CD14-positive monocyte (primary cell): ENCODE measurements around the gene CLASP1. TPM values are rescaled to one million over a fixed set of nuclear protein-coding genes. Genes with fewer than 3 reads are reported as not detected.

Experiments
- DNase-seq, 3 donors: peaks; one replicate each; pipeline ENCODE4 v3.0.0-alpha.2; 2011 to 2022
- H2AFZ ChIP-seq: 2 replicates; pipeline ENCODE4 v1.6.0; 2012; ENCODE audit warnings: mild to moderate bottlenecking, low read depth, low read length, inconsistent platforms; ENCODE audit not compliant: insufficient read depth, poor library complexity, severe bottlenecking
- H3K27ac ChIP-seq, 2 donors: 1 replicate in 1 of 2; 2 replicates in 1 of 2; pipeline ENCODE4 v1.5.1; 2012 to 2013; ENCODE audit warnings: low read length in 2 of 2, control low read depth in 1 of 2, inconsistent platforms in 1 of 2, low read depth in 1 of 2, mild to moderate bottlenecking in 1 of 2
- H3K27me3 ChIP-seq, 2 donors: one replicate each; pipeline versions ENCODE4 v1.6.0 to v1.6.1; 2011 to 2013; ENCODE audit warnings: low read length in 2 of 2; ENCODE audit not compliant: control insufficient read depth in 2 of 2, insufficient read depth in 2 of 2
- H3K36me3 ChIP-seq, 2 donors: replicated peaks in 1 of 2; 1 replicate in 1 of 2; 2 replicates in 1 of 2; pipeline versions ENCODE4 v1.5.1 to v1.6.1; 2012 to 2013; ENCODE audit warnings: low read length in 2 of 2, control low read depth in 1 of 2, inconsistent platforms in 1 of 2, mild to moderate bottlenecking in 1 of 2; ENCODE audit not compliant: insufficient read depth in 2 of 2, control insufficient read depth in 1 of 2
- H3K4me1 ChIP-seq, 2 donors: 1 replicate in 1 of 2; 2 replicates in 1 of 2; pipeline versions ENCODE4 v1.5.1 to v1.6.1; 2012 to 2013; ENCODE audit warnings: low read length in 2 of 2, control low read depth in 1 of 2, inconsistent platforms in 1 of 2, mild to moderate bottlenecking in 1 of 2, moderate library complexity in 1 of 2; ENCODE audit not compliant: insufficient read depth in 2 of 2, control insufficient read depth in 1 of 2
- H3K4me2 ChIP-seq: replicated peaks from 2 replicates; pipeline ENCODE3; 2012; ENCODE audit warnings: low read length, moderate library complexity, mild to moderate bottlenecking; ENCODE audit not compliant: poor library complexity, severe bottlenecking; ENCODE audit errors: extremely low read depth
- H3K4me3 ChIP-seq, 3 experiments: fragments of 200-600 bp in 1 of 3; sonication (generic) in 1 of 3; replicated peaks in 1 of 3; 1 replicate in 2 of 3; 2 replicates in 1 of 3; pipeline ENCODE4 v1.5.1; 2011 to 2013; ENCODE audit warnings: low read length in 3 of 3, mild to moderate bottlenecking in 3 of 3, control low read depth in 2 of 3, low read depth in 2 of 3, inconsistent platforms in 1 of 3, moderate library complexity in 1 of 3
- H3K79me2 ChIP-seq: 2 replicates; pipeline ENCODE4 v1.6.0; 2012; ENCODE audit warnings: mild to moderate bottlenecking, control low read depth, inconsistent platforms, low read length, moderate library complexity; ENCODE audit not compliant: insufficient read depth
- H3K9ac ChIP-seq: 2 replicates; pipeline ENCODE4 v1.6.0; 2017; ENCODE audit warnings: low read length, mild to moderate bottlenecking; ENCODE audit not compliant: insufficient read depth, poor library complexity, severe bottlenecking
- H3K9me3 ChIP-seq, 2 donors: replicated peaks in 1 of 2; 1 replicate in 1 of 2; 2 replicates in 1 of 2; pipeline versions ENCODE4 v1.5.1 to v1.6.1; 2012 to 2013; ENCODE audit warnings: low read length in 2 of 2, control low read depth in 1 of 2; ENCODE audit not compliant: control insufficient read depth in 1 of 2, insufficient read depth in 1 of 2
- H4K20me1 ChIP-seq: 2 replicates; pipeline ENCODE4 v1.6.0; 2012; ENCODE audit warnings: mild to moderate bottlenecking, low read length, control low read depth, moderate library complexity; ENCODE audit not compliant: insufficient read depth
- H3K27ac Mint-ChIP-seq, 7 donors: one replicate each; pipeline ENCODE4 v1.8.0; 2020; ENCODE audit warnings: mild to moderate bottlenecking in 7 of 7, mixed read lengths in 7 of 7, moderate library complexity in 6 of 7, inconsistent platforms in 2 of 7
- H3K27me3 Mint-ChIP-seq, 3 donors: one replicate each; pipeline ENCODE4 v1.8.0; 2021 to 2022; ENCODE audit warnings: low read depth in 3 of 3, mild to moderate bottlenecking in 3 of 3, mixed read lengths in 3 of 3, moderate library complexity in 3 of 3, inconsistent platforms in 1 of 3
- H3K36me3 Mint-ChIP-seq, 2 donors: one replicate each; pipeline ENCODE4 v1.8.0; 2020; ENCODE audit warnings: mixed read lengths in 2 of 2, inconsistent platforms in 1 of 2, mild to moderate bottlenecking in 1 of 2
- H3K4me1 Mint-ChIP-seq: one replicate; pipeline ENCODE4 v1.8.0; 2020; ENCODE audit warnings: mild to moderate bottlenecking, mixed read lengths
- H3K4me3 Mint-ChIP-seq, 2 donors: one replicate each; pipeline ENCODE4 v1.8.0; 2020; ENCODE audit warnings: mild to moderate bottlenecking in 2 of 2, mixed read lengths in 2 of 2, moderate library complexity in 1 of 2
- H3K9me3 Mint-ChIP-seq, 7 donors: one replicate each; pipeline ENCODE4 v1.8.0; 2020 to 2022; ENCODE audit warnings: mixed read lengths in 7 of 7, mild to moderate bottlenecking in 6 of 7, moderate library complexity in 6 of 7, inconsistent platforms in 2 of 7
- WGBS: methylation state at CpG from one replicate; pipeline ENCODE4 v1.1.5; 2013; ENCODE audit warnings: missing lambda C conversion rate; ENCODE audit not compliant: insufficient coverage; 5-methylcytosine and 5-hydroxymethylcytosine counted together
- intact Hi-C, 2 donors: fragments of 100-400 bp; cut with micrococcal nuclease; formaldehyde crosslinking; loops; one replicate each; pipeline versions ENCODE4 v1.15.0 to v1.15.1; 2023
- polyA plus RNA-seq, 3 donors: library from polyadenylated mRNA; depleted of rRNA in 1 of 3; unstranded in 2 of 3; stranded (reverse) in 1 of 3; fragments of 300-500 nt in 2 of 3; fragments of >200 nt in 1 of 3; fragmentation: Illumina TruSeq in 2 of 3; gene quantifications; 1 replicate in 2 of 3; 2 replicates in 1 of 3; pipeline ENCODE4 v1.2.3, GENCODE V29; 2012 to 2021
- TF ChIP-seq, protein P1 (sequence below): fragments of 200-600 bp; IDR thresholded peaks from one replicate; pipeline ENCODE4 v1.8.0; 2022; ENCODE audit warnings: antibody characterized with exemption, mild to moderate bottlenecking

The CLASP1 gene
- polyA plus RNA-seq, 3 donors: 4.8 to 8.1 (median 7.6) TPM

DNA sequence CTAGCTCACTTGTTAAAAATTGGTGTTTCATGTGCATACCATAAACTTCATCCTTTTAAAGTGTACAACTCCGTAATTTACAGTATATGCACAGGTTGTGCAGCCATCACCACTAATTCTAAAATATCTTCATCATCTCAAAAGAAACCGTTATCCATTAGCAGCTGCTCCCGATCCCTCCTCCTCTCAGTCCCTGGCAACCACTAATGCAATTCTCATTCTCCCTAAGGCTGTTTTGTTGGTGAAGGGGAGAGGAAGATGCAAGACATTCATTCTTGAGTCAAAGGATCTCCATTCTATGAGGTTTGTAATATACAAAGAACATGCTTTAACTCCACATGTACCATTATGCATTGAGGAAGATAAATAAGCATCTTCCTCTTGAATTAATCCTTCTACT lies 70.0 kb downstream of the CLASP1 start:
- no peak overlapping the region for H3K9ac ChIP-seq
- Mint-ChIP-seq H3K4me3 (no peak overlapping the region), H3K4me1 (peaks cover 14% of the 10 kb centered on the region), H3K27ac (no peak overlapping the region), H3K9me3 (peaks cover 0 to 1% (median 0%) of the 10 kb centered on the region in 7 donors), H3K27me3 (peaks cover 0 to 1% (median 0%) of the 10 kb centered on the region in 3 donors), H3K36me3 (peaks cover 0 to 9% of the 10 kb centered on the region in 2 donors)
- TF ChIP-seq, protein P1, sequence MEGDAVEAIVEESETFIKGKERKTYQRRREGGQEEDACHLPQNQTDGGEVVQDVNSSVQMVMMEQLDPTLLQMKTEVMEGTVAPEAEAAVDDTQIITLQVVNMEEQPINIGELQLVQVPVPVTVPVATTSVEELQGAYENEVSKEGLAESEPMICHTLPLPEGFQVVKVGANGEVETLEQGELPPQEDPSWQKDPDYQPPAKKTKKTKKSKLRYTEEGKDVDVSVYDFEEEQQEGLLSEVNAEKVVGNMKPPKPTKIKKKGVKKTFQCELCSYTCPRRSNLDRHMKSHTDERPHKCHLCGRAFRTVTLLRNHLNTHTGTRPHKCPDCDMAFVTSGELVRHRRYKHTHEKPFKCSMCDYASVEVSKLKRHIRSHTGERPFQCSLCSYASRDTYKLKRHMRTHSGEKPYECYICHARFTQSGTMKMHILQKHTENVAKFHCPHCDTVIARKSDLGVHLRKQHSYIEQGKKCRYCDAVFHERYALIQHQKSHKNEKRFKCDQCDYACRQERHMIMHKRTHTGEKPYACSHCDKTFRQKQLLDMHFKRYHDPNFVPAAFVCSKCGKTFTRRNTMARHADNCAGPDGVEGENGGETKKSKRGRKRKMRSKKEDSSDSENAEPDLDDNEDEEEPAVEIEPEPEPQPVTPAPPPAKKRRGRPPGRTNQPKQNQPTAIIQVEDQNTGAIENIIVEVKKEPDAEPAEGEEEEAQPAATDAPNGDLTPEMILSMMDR: no peak
- no peak overlapping the region for H3K4me3 ChIP-seq
- no CpG with 5 or more reads among the region's 3 CpGs for WGBS
- H3K27ac ChIP-seq: no peak overlapping the region
- intact Hi-C loops: no loop called here
- no peak for DNase-seq
- H3K4me2 ChIP-seq: no peak overlapping the region
- H3K4me1 ChIP-seq: peaks cover 5 to 7% of the 10 kb centered on the region in 2 donors
- no peak overlapping the region for H2AFZ ChIP-seq
- H3K36me3 ChIP-seq: no peaks in the 10 kb centered on the region
- H3K79me2 ChIP-seq: peaks cover 77% of the 10 kb centered on the region
- no peaks in the 10 kb centered on the region for H3K9me3 ChIP-seq
- H3K27me3 ChIP-seq: no peaks in the 10 kb centered on the region
- H4K20me1 ChIP-seq: peaks cover 65% of the 10 kb centered on the region

DNA sequence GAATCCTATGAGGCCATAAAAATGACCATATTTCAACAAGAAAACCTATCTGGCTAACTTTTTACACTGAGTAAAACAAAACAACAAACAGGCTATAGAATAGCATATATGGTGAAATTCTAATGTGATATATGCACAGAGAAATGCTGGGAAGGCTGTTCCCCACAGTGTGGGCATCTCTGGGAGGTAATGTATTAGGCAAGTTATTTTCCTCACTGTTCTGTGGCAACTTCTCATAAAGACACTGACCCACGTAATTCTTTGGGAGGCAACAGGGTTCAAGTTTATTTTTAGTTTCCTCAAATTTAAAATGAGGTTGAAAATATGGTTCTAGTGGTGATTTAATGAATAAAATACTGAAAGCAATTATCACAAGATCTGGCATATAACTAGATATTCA lies 71.9 kb downstream of the CLASP1 start:
- Histone ChIP-seq H3K79me2 (peaks cover 77% of the 10 kb centered on the region), H3K36me3 (no peaks in the 10 kb centered on the region), H3K27ac (peak overlapping the region in 1 of 2 donors; percentile 43), H3K4me2 (no peak overlapping the region), H3K27me3 (no peaks in the 10 kb centered on the region), H3K9ac (no peak overlapping the region), H4K20me1 (peaks cover 61% of the 10 kb centered on the region), H2AFZ (no peak overlapping the region), H3K9me3 (no peaks in the 10 kb centered on the region), H3K4me1 (peaks cover 5 to 7% of the 10 kb centered on the region in 2 donors), H3K4me3 (no peak overlapping the region)
- no peak for DNase-seq
- peaks cover 14% of the 10 kb centered on the region for H3K4me1 Mint-ChIP-seq
- peak overlapping the region in 1 of 7 donors; percentile 50 for H3K27ac Mint-ChIP-seq
- peaks cover 0 to 3% (median 0%) of the 10 kb centered on the region in 7 donors for H3K9me3 Mint-ChIP-seq
- WGBS: no CpG with 5 or more reads among the region's 1 CpG
- H3K27me3 Mint-ChIP-seq: peaks cover 0 to 1% (median 1%) of the 10 kb centered on the region in 3 donors
- intact Hi-C loops: no loop called here
- TF ChIP-seq, protein P1: no peak
- H3K4me3 Mint-ChIP-seq: no peak overlapping the region
- peaks cover under 1 to 6% of the 10 kb centered on the region in 2 donors for H3K36me3 Mint-ChIP-seq
